NOMO-1 treated with dmso at 0.1 percent for 144 hours (cell line): ENCODE results near the gene TAL2.
"Not testable (repeated sequence)": the region's sequence is repeated elsewhere in the genome, so short reads cannot be mapped to it uniquely, and the experiment has no call there.

ENCODE experiments used
- DNase-seq: peaks from one replicate; lab custom pipeline; 2025; ENCODE audit not compliant: unreplicated experiment; lab: John Stamatoyannopoulos, UW

TAL2 gene

GRCh38 chr9:105673850-105674387 is 11.7 kb downstream of the TAL2 start:
- peak; percentile 69 for DNase-seq

GRCh38 chr9:105676351-105676923 is 14.2 kb downstream of the TAL2 start:
- no peak for DNase-seq

DNA sequence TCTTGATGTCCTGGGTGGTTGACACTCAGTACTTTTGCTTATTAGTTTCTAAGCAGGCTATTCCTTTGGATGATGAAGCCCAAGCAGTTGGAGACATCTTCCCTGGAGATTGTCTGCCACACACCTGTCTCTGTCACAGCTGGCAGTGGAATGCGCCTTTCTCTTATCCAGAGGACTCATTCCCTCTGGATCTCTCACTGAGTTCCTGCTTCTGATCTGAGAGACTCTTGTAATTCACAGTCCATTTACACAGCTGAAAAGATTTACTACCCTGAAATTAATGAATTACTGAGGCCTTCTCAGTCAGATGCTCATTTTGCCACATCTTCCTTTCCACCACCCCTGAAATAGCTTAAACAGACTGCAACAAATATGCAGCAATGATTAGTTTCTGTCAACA is 15.9 kb downstream of the TAL2 start:
- DNase-seq: no peak

DNA sequence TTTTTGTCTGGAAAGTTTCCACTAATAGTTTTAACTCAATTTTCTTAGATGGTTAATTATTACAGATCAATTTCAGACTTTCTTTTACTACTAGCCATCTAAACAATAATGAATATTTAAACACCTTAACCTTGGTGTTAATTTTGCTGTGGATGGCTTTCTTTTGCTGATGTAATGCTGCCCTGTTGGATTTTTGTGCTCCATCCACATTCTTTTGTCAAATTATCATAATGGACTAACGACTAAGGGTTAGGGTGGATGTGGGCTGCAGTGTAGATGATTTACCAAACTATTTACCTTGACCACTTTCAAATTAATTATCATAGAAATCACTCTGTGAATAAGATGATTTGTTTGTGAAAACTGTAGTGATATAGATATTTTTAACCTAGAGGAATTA is 16.5 kb downstream of the TAL2 start:
- no peak for DNase-seq

GRCh38 chr9:105679257-105680022 is 17.2 kb downstream of the TAL2 start:
- DNase-seq: no peak

GRCh38 chr9:105681313-105681712 is 19.1 kb downstream of the TAL2 start:
- DNase-seq: no peak

DNA sequence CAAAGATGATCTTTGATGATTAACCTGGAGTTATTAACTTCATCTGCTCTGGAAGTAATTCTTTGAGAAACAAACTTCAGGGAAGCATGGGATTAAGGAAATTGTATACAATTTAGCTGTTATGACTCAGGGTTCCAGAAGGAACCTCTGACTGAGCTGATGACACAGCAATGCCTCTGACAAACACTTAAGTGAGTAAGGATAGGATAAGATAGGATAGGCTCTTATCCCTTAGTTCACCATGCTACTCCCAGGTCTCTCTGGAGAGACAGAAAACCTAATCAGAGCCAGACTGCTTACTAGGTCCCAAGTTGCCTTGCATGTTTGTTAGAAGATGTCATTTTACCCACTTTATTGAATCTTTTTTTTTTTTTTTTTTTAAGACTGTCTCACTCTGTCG is 19.5 kb downstream of the TAL2 start:
- DNase-seq: no peak

DNA sequence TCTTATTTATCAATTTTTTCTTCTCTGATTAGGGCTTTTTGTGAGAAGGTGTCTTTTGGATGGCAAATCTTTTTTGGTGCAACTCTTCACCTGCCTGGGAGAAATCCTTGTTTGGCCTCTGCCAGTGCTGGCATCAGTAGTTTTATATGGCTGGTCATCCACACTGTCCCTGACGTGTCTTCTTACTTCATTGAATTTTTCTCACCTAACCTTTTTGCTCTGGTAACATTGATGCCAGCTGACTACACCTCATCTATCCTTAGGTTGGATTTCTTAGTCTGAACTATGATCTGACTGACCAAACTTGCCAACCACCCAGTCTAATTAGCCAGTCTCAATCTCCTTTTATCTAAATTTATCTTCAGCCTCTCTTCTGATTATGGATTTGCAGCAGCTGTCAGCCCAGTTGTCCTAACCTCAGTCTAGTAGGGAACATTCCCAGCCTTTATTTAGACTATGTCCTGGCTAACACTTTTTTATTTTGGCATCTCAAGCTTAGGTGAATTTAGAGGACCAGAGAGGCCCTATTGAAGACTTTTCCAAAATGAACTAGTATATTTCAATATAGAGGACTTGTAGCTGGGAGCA is 21.5 kb downstream of the TAL2 start:
- DNase-seq: no peak

GRCh38 chr9:105686936-105687335 is 24.7 kb downstream of the TAL2 start:
- DNase-seq: no peak

DNA sequence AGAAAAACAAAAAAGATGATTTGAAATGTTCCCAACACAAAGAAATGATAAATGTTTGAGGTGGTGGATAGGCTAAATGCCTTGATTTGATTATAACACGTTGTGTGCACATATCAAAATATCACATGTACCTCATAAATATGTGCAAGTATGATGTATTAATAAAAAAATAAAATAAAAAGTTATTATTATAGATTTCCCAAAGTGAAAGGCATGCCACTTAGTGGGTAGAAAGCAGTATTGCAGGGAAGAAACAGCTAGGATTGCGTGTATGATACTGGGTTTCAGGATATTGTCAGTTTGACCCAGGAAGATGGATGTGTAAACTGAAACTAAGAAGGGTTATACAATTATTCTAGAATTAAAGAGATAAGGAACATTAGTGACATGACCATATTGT is 28.5 kb downstream of the TAL2 start:
- DNase-seq: no peak

- DNase-seq: peak; percentile 43
Observed at GRCh38 chr9:105693435-105694189, 31.4 kb downstream of the TAL2 start.

DNA sequence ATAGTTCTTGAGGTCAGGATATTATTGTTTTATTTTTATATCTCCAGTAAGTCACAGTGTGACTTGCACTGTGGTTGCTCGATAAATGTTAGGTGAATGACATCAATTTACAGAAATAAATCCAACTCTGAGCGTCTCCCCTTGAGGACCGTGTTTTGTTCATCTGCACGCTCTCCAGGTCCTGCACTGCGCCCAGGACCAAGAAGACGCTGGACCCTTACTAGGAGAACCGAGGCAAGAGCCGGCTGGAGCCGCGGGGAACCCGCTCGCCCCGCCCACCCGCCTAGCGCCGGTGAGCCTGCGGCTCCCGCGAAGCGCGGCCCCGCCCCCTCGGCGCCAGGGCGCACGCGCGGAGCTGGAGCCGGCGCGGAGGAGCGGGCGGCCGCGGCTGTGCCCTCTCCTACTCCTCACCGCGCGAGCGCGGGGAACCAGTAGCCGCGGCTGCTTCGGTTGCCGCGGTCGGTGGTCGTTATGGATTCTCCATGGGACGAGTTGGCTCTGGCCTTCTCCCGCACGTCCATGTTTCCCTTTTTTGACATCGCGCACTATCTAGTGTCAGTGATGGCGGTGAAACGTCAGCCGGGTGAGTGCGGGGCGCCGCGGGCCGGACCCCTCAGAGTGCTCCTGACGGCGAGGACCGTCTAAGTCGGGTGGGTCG is 32.1 kb downstream of the TAL2 start, which contains the start of gene TMEM38B:
Gene TMEM38B (plus strand): TSS at position 352 of the 658 bp plus-strand sequence. CDS start 120 bp downstream, at position 472.
- peak; percentile 65 for DNase-seq

- DNase-seq: peak; percentile 63
Observed at GRCh38 chr9:105694848-105695581, 32.8 kb downstream of the TAL2 start.

DNA sequence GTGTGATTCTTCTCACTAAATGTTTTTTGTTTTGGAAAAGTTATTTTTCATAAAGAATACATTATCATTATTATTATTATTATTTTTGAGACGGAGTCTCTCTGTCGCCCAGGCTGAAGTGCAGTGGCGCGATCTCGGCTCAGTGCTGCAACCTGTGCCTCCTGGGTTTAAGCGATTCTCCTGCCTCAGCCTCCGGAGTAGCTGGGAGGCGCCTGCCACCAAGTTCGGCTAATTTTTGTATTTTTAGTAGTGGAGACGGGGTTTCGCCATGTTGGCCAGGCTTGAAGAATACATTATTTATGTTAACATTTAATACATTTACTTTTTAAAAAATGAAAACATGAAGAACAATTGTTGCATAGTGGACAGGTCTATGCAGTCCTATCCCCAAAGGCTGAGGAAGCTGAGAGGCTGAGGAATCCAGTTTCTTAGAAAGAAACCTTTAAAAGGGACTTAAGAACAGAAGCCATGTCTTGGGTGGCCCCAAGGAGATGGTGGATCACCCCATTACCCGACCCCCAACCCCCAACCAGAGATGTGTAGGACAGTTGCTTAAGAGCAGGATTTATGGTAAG is 34.0 kb downstream of the TAL2 start:
- DNase-seq: no peak

- no peak for DNase-seq
Observed at GRCh38 chr9:105697871-105698270, 35.6 kb downstream of the TAL2 start.

- no peak for DNase-seq
Observed at GRCh38 chr9:105698348-105698870, 36.2 kb downstream of the TAL2 start.

- no peak for DNase-seq
Observed at GRCh38 chr9:105700668-105701067, 38.4 kb downstream of the TAL2 start.

DNA sequence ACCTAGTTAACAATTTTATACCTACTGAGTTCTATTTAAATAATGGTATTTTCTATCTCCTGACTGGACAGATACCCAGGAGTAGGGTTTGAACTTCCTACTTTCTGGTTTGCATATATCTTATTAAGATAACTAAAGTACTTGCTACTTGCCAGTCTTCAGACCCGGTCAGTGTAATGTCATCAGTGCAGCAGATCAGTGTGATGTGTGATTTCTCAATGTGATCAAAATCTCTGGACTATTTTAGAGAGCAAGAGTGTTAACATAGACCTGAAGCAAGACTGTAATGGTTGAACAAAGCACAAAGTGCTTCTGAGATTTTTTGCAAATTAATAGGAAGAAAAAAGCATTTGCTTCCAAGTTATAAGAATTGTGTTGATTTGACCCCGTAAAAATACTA is 38.9 kb downstream of the TAL2 start:
- DNase-seq: no peak

DNA sequence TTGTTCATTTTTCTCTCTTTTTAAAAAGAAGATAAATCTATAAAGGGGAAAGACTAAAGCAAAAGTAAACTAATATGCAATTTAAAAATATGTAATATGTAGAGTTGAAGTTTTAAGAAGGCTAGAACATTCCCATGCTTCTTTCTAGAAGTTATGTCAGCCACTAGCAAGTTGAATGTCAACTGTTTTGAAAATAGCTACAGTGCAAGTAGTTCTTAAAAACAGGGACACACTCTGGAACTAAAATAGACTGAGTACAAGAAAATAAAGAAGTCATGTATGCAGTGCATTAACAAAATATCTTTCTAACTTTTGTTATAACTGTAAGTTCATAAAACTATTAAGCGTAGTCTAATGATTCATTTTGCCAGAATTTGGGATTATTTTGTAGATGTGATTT is 40.0 kb downstream of the TAL2 start:
- DNase-seq: no peak

GRCh38 chr9:105703638-105704037 is 41.4 kb downstream of the TAL2 start:
- DNase-seq: not testable (repeated sequence)
